Ovary (tissue), 3 donors: ENCODE measurements around the gene TRMT6.

Experiments
- CTCF ChIP-seq, 3 donors: fragments of 450-650 bp in 2 of 3; fragments of 200-600 bp in 1 of 3; IDR thresholded peaks; one replicate each; pipeline versions ENCODE4 v1.5.1 to v1.8.0; 2016 to 2022; ENCODE audit warnings: antibody characterized with exemption in 3 of 3, mild to moderate bottlenecking in 1 of 3
- EP300 ChIP-seq: sonication (generic); formaldehyde crosslinking; IDR thresholded peaks from one replicate; pipeline ENCODE4 v1.6.1; 2017; ENCODE audit warnings: antibody characterized with exemption
- POLR2A ChIP-seq: fragments of 450-650 bp; IDR thresholded peaks from one replicate; pipeline ENCODE4 v1.6.1; 2017; ENCODE audit warnings: antibody characterized with exemption, mild to moderate bottlenecking, moderate library complexity
- donor health status: DM: no; HTN: no; CAD: no.

GRCh38 chr20:5989539-5989938, 39.2 kb upstream of the TRMT6 start:
- TF ChIP-seq POLR2A (no peak), CTCF (IDR thresholded peaks at IDR 0.05) (no peak), EP300 (no peak)
